HG03060 (cell line): Measurements from ENCODE around the gene EGLN1.

Experiments used
- ATAC-seq: cut with Tn5 transposase; IDR thresholded peaks from one replicate; pipeline ENCODE4 v1.9.1; 2021; ENCODE audit warnings: low read depth, moderate number of reproducible peaks; ENCODE audit not compliant: unreplicated experiment

Gene EGLN1

DNA sequence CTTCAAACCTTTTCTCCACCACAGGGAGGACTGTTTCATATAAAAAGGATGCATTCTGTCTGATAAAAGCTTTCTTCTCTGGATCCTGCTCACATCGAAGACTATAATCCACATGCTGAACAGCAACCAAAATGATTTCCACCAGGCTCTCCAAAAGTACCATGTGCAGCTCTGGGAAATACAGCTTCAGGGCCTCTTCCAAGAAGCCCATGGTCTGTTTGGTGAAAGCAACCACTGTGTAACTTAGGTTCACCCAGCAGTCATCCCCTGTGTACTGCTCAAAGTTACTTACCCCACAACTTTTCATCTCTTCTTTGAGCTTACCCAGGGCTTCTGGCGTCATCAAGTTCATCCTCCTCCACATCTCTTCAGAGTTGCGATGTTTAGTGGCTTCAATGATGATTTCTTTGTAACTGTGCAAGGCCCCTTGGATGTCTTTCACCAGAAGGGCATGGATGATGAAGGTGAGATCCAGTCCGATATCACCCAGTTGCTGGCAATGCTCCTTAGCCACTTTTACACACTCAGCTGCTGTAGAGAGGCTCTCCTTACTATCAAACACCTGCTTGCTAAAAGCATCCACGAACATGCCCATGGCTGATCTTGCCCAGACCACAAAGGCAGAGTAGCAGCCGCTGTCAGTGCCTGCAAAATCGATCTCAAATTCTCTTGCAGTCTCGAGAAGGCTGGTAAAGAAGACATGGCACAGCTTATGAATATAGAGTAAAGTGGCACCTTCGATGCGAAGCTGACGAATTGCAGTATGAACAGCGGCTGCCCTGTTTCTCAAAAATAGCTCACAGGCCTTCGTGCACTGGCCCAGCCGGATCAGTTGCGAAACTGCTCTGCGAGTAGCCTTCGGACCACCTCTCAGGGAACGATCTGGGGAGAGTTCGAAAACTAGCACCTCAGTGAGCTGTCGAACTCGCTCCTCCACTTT, 86.2 kb downstream of the EGLN1 start:
- no peak for ATAC-seq

DNA sequence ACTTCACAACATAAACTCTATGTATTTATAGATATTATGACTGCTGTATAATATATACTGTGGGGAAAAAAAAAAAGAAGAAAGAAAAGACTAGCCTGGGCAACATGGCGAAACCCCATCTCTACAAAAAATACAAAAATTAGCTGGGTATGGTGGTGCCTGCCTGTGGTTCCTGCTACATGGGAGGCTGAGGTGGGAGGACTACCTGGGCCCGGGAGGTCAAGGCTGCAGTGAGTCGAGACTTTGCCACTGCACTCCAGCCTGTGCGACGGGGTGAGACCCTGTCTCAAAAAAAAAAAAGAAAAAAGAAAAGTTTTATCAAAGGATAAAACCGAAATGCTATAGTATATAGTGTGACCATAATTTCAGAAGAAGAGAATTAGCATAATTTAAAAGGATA, 87.1 kb downstream of the EGLN1 start:
- ATAC-seq, result no peak

DNA sequence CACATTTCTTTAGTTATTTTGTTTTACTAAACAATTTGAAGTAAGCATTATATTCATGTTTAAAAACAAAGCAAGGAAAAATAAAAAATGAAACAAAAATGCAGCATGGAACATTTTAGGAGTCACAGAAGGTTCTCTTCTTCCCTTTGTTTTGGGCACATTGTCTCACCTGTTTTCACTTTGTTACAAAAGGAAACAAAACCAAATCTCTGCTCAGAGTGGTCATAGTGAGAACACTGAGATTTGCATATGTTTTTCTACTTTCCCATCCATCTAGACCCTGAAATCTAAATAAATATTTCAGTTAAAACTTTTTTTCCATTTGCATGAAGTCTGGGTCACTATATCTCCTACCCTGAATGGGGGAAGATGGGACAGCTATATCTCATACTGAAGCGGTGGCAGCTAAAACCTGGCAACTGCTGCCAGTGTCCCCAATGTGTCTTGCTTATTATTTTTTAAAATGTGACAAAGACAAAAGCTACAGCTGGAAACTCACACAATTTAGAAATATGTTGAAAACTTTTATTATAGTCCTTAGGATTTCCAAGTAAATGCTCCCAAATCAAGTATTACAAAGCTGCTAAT, 87.9 kb downstream of the EGLN1 start:
- ATAC-seq, result no peak

DNA sequence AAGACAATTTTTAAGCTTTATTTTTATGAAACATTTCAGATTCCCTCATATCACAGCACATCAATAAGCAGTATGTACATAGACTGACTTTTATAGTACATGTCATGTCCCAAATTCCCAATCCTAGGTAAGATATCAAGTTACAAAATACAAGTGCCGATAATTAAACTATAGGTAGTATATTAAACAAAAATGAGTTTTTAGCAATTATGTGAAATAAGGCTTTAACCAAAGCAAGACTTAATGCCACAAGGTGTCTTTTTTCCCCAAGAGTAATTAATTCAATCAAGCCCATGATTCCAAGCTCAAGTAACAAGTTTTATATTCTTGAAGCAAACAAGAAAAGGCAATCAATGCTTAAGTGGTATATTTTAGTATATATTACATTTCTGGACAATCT, 89.3 kb downstream of the EGLN1 start:
- no peak for ATAC-seq

- ATAC-seq, result no peak
Observed at GRCh38 chr1:231329483-231329882, 92.6 kb downstream of the EGLN1 start.

DNA sequence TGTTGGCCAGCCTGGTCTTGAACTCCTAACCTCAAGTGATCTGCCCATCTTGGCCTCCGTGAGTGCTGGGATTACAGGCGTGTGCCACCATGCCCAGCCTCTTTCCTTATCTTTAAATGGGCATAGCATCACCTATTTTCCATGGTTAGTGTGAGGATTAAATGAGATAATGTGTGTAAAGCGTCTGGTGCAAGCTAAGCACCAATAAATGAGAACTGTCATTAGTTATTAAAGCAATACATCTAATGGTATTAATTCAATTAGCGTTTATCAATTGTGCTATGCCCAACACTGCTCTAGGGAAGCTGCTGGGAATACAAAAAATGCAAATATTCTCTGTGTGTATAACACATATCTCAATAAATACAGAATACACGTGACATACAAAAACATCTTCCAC, 94.5 kb downstream of the EGLN1 start:
- no peak for ATAC-seq

GRCh38 chr1:231326248-231326647, 95.8 kb downstream of the EGLN1 start:
- no peak for ATAC-seq

DNA sequence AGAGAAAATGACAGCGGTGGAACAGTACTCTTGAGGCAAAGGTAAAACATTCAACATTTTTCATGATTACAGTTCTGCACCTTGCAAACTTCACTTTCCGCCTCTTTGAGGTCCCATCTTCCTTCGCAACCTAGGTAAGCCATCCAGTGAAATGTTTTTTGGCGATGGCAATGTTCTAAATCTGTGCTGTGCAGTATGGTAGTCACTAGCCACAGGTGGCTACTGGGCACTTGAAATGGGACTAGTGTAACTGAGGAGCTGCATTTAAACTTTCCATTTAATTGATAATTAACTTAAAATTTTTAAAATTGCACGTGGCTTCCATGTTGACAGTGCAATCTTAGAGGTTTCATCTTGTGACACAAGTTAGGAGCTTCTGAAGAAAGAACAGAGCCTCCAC, 97.4 kb downstream of the EGLN1 start:
- ATAC-seq, result no peak

- no peak for ATAC-seq
Observed at GRCh38 chr1:231322880-231323530, 99.1 kb downstream of the EGLN1 start.

GRCh38 chr1:231319080-231319479, 103.0 kb downstream of the EGLN1 start:
- no peak for ATAC-seq

GRCh38 chr1:231318568-231318967, 103.5 kb downstream of the EGLN1 start:
- no peak for ATAC-seq

GRCh38 chr1:231318015-231318355, 104.1 kb downstream of the EGLN1 start:
- no peak for ATAC-seq

DNA sequence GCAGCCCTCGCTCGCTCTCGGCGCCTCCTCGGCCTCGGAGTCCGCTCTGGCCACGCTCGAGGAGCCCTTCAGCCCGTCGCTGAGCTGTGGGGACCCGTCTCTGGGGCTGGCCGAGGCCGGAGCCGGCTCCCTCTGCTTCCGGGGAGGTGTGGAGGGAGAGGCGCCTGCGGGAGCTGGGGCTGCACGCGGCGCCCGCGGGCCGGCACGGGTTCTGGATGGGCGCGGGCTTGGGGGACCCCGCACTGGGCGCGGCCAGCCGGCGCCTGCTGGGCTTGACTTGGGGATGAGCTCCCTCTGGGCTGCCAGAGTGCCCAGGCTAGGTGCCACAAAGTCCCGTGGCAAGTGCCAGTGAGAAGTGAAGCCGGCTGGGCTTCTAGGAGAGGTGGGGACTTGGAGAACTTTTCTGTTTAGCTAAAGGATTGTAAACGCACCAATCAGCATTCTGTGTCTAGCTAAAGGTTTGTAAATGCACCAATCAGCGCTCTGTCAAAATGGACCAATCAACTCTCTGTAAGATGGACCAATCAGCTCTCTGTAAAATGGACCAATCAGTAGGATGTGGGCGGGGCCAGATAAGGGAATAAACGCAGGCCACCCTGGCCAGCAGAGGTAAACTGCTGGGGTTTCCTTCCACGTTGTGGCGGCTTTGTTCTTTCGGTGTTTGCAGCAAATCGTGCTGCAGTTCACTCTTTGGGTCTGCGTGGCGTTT, 104.6 kb downstream of the EGLN1 start:
- ATAC-seq, result no peak

DNA sequence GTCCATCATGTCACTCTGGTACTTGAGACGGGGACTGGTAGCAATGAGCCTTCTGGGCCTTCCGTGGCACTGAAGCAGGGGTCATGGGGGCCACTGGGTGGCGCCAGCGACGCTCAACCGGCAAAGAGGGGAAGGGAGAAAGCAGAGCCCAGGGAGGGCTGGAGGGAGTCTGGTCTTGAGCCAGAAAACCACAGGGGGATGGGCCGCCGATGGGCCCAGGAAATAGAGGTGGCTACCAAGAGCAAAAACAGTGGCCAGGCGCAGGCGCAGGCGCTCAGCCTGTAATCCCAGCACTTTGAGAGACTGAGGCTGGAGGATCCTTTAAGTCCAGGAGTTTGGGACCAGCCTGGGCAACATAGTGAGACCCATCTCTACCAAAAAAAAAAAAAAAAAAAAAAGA, 106.2 kb downstream of the EGLN1 start:
- ATAC-seq, result no peak
